ENCODE measurements around the gene OR4L1.
"Not testable (repeated sequence)": the region's sequence is repeated elsewhere in the genome, so short reads cannot be mapped to it uniquely, and the experiment has no call there.

OR4L1 gene

GRCh38 chr14:20092050-20092449, 32.2 kb downstream of the OR4L1 start:
- H3K4me3 ChIP-seq (ENCODE audit: low read length) = no peak overlapping the region
- no peak for TF ChIP-seq CTCF (conservative IDR thresholded peaks at IDR 0.05; ENCODE audit: low read length)
- no peak for DNase-seq (ENCODE audit: low read depth)

- H3K4me3 ChIP-seq (ENCODE audit: low read length) = no peak overlapping the region
- DNase-seq (ENCODE audit: low read depth) = no peak
- no peak for TF ChIP-seq CTCF (conservative IDR thresholded peaks at IDR 0.05; ENCODE audit: low read length)
Measured at GRCh38 chr14:20093442-20093841, 33.6 kb downstream of the OR4L1 start.

- not testable (repeated sequence) for DNase-seq (ENCODE audit: low read depth); H3K4me3 ChIP-seq (ENCODE audit: low read length)
Measured at GRCh38 chr14:20098926-20099770, 39.3 kb downstream of the OR4L1 start.

GRCh38 chr14:20110438-20110837, 50.6 kb downstream of the OR4L1 start, which contains the start of gene OR4K17:
Gene OR4K17 (plus strand): TSS chr14:20110739. CDS start chr14:20117500, 6,761 bp downstream.
- no peak for DNase-seq (ENCODE audit: low read depth)
- no peak within 1 kb of the TSS for H3K4me3 ChIP-seq (ENCODE audit: low read length)
- no peak for TF ChIP-seq CTCF (conservative IDR thresholded peaks at IDR 0.05; ENCODE audit: low read length)

Measured in AG10803 (cell line).